Nucleus accumbens (tissue), 56 donors: ENCODE data around the gene SPSB3.
A peak's percentile ranks its signal among the peaks of the same experiment; 100 is the strongest.
"Not testable (repeated sequence)": the region's sequence is repeated elsewhere in the genome, so short reads cannot be mapped to it uniquely, and the experiment has no call there.

ENCODE experiments used
- DNase-seq, 56 donors: peaks; one replicate each; lab custom pipeline; 2025; lab: John Stamatoyannopoulos, UW

SPSB3 gene

GRCh38 chr16:1817716-1818115 lies 35.3 kb upstream of the SPSB3 start:
- DNase-seq: no peak

- no peak for DNase-seq
Measured at GRCh38 chr16:1817276-1817589, 34.9 kb upstream of the SPSB3 start.

GRCh38 chr16:1816396-1817275 lies 34.3 kb upstream of the SPSB3 start:
- no peak for DNase-seq

- no peak for DNase-seq
Measured at GRCh38 chr16:1815461-1815860, 33.1 kb upstream of the SPSB3 start.

GRCh38 chr16:1812732-1813163 lies 30.4 kb upstream of the SPSB3 start:
- DNase-seq: peak in 3 of 56 donors; percentile 3 to 29 (median 22)

GRCh38 chr16:1810536-1810935 lies 28.2 kb upstream of the SPSB3 start:
- no peak for DNase-seq

GRCh38 chr16:1810106-1810505 lies 27.7 kb upstream of the SPSB3 start:
- DNase-seq: no peak

GRCh38 chr16:1809281-1809801 lies 27.0 kb upstream of the SPSB3 start:
- no peak for DNase-seq

- DNase-seq: no peak
Measured at GRCh38 chr16:1808691-1809090, 26.3 kb upstream of the SPSB3 start.

- no peak for DNase-seq
Measured at GRCh38 chr16:1807626-1808025, 25.3 kb upstream of the SPSB3 start.

- DNase-seq: no peak
Measured at GRCh38 chr16:1800701-1801100, 18.3 kb upstream of the SPSB3 start.

GRCh38 chr16:1799263-1799662 lies 16.9 kb upstream of the SPSB3 start:
- not testable (repeated sequence) for DNase-seq

GRCh38 chr16:1794908-1795666 lies 12.7 kb upstream of the SPSB3 start:
- DNase-seq: no peak

GRCh38 chr16:1794221-1794871 lies 12.0 kb upstream of the SPSB3 start:
- DNase-seq: no peak

- no peak for DNase-seq
Measured at GRCh38 chr16:1793578-1794220, 11.3 kb upstream of the SPSB3 start, which contains the start of gene IGFALS. TSS of gene IGFALS (minus strand) at chr16:1793705. CDS start at chr16:1793652, 53 bp downstream.

- DNase-seq: no peak
Measured at GRCh38 chr16:1792836-1793577, 10.6 kb upstream of the SPSB3 start.

GRCh38 chr16:1791943-1792812 lies 9.8 kb upstream of the SPSB3 start:
- DNase-seq: no peak

GRCh38 chr16:1791256-1791942 lies 9.0 kb upstream of the SPSB3 start:
- no peak for DNase-seq
